Spleen (tissue), 11 donors: ENCODE data around the gene KLF16. TPM values are rescaled to one million over a fixed set of nuclear protein-coding genes. Genes with fewer than 3 reads are reported as not detected.

Experiments used
- DNase-seq: peaks from one replicate; pipeline ENCODE4 v3.0.0-alpha.2; 2020
- H3K27ac ChIP-seq, 8 donors: fragments of 200-600 bp; sonication (generic) in 7 of 8; 1 replicate in 4 of 8; 2 replicates in 4 of 8; pipeline versions ENCODE4 v1.5.0 to v1.8.0; 2016 to 2021; ENCODE audit warnings: inconsistent platforms in 4 of 8, mild to moderate bottlenecking in 4 of 8, moderate library complexity in 1 of 8
- H3K27me3 ChIP-seq, 7 donors: fragments of 200-600 bp; sonication (generic) in 6 of 7; replicated peaks in 1 of 7; 1 replicate in 4 of 7; 2 replicates in 3 of 7; pipeline versions ENCODE4 v1.5.0 to v1.8.0; 2016 to 2021; ENCODE audit warnings: inconsistent platforms in 3 of 7, mild to moderate bottlenecking in 1 of 7
- H3K36me3 ChIP-seq, 6 donors: fragments of 200-600 bp; sonication (generic) in 5 of 6; 1 replicate in 4 of 6; 2 replicates in 2 of 6; pipeline versions ENCODE4 v1.5.0 to v1.8.0; 2016 to 2021; ENCODE audit warnings: inconsistent platforms in 2 of 6
- H3K4me1 ChIP-seq, 6 donors: fragments of 200-600 bp; sonication (generic) in 5 of 6; 1 replicate in 3 of 6; 2 replicates in 3 of 6; pipeline versions ENCODE4 v1.5.0 to v1.8.0; 2016 to 2021; ENCODE audit warnings: inconsistent platforms in 3 of 6
- H3K4me3 ChIP-seq, 8 donors: fragments of 200-600 bp; sonication (generic) in 7 of 8; 1 replicate in 4 of 8; 2 replicates in 4 of 8; pipeline versions ENCODE4 v1.5.0 to v1.8.0; 2016 to 2021; ENCODE audit warnings: inconsistent platforms in 4 of 8, mild to moderate bottlenecking in 4 of 8, moderate library complexity in 2 of 8
- H3K9me3 ChIP-seq, 8 donors: fragments of 200-600 bp; sonication (generic) in 7 of 8; 1 replicate in 4 of 8; 2 replicates in 4 of 8; pipeline versions ENCODE4 v1.5.0 to v1.8.0; 2016 to 2021; ENCODE audit warnings: inconsistent platforms in 4 of 8
- POLR2A ChIP-seq, 3 donors: fragments of 450-650 bp; IDR thresholded peaks; one replicate each; pipeline ENCODE4 v1.5.1; 2017; ENCODE audit warnings: antibody characterized with exemption in 3 of 3, mild to moderate bottlenecking in 1 of 3
- POLR2AphosphoS5 ChIP-seq, 3 donors: sonication (generic); formaldehyde crosslinking; IDR thresholded peaks; one replicate each; pipeline ENCODE4 v1.5.1; 2017; ENCODE audit warnings: antibody characterized with exemption in 3 of 3
- WGBS, 5 donors: extraction: QIAGEN DNeasy Blood & Tissue Kit in 3 of 5; methylation state at CpG; one replicate each; pipeline versions ENCODE4 v1.1.5 to v1.1.7; 2013 to 2018; 5-methylcytosine and 5-hydroxymethylcytosine counted together
- intact Hi-C: fragments of 100-400 bp; cut with DNase I; formaldehyde crosslinking; loops from one replicate; pipeline ENCODE4 v1.15.0; 2023; ENCODE audit warnings: low total_unique reads
- polyA plus RNA-seq, 3 donors: library from polyadenylated mRNA; stranded (reverse); fragments of 200-250 nt; gene quantifications; one replicate each; pipeline ENCODE4 v1.2.1, GENCODE V29; 2013
- total RNA-seq, 7 donors: library from RNA; depleted of rRNA in 3 of 7; stranded (reverse); fragments of >200 nt in 3 of 7; fragmentation: NEBNext Ultra II Directional in 4 of 7; extraction: Animal tissue kit (Norgen Biotek cat#: 25700) in 4 of 7; gene quantifications; one replicate each; pipeline versions ENCODE4 v1.1.0 to v1.2.1, GENCODE V29; 2016 to 2021
- TF ChIP-seq, protein P1 (sequence below), 11 experiments: fragments of 200-600 bp in 7 of 11; fragments of 450-650 bp in 4 of 11; sonication (generic) in 4 of 11; IDR thresholded peaks in 8 of 11; conservative IDR thresholded peaks in 3 of 11; 1 replicate in 7 of 11; 2 replicates in 4 of 11; pipeline versions ENCODE4 v1.4.0 to v1.8.0; 2016 to 2021; ENCODE audit warnings: antibody characterized with exemption in 11 of 11, inconsistent platforms in 4 of 11, mild to moderate bottlenecking in 1 of 11
- donor health status: healthy with polysubstance abuse.
- donor health status: DM: no; HTN: no; CAD: no; lungs with moderate emphysema.
- donor health status: DM: no; HTN: no; CAD: no.
- donor health status: Bipolar disorder and iron deficiency.
- donor health status: healthy.
- donor health status: DM: no; HTN: no; CAD: no.
- donor health status: DM: yes; HTN: yes; CAD: no.

KLF16 gene
- total and polyA plus RNA-seq, 10 donors = 7.1 to 39.0 (median 18.4) TPM

DNA sequence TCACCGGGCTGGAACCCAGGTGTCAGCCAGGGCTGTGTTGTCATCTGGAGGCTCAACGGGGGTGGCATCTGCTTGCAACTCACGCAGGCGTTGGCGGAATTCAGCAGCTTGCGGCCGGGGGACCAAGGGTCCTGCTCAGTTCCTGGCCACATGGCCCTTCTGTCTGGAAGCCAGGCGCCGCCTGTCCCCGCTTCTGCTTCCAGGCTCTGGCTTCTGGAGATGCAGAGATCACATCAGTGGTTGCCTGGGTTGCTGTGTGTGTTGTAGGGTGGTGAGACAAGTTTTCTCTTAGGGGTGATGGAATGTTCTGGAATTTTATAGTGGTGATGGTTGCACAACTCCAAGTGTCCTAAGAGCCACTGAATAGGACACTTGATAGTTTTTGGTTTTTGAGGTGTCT, 46.8 kb upstream of the KLF16 start:
- 86 to 93% (median 89%) methylated on average over 3 to 10 of the region's 10 CpGs for WGBS, 5 donors
- Histone ChIP-seq H3K27ac (peak overlapping the region in 1 of 8 donors; percentile 35), H3K27me3 (no peaks in the 10 kb centered on the region), H3K4me1 (peaks cover 15 to 72% (median 48%) of the 10 kb centered on the region in 6 donors), H3K4me3 (no peak overlapping the region), H3K36me3 (peaks cover 0 to 73% (median 29%) of the 10 kb centered on the region in 6 donors), H3K9me3 (no peaks in the 10 kb centered on the region)
- intact Hi-C loops = no loop called here
- no peak for DNase-seq
- no peak for TF ChIP-seq POLR2A (IDR thresholded peaks at IDR 0.05)
- TF ChIP-seq POLR2AphosphoS5 (IDR thresholded peaks at IDR 0.05) = no peak
- TF ChIP-seq, protein P1, sequence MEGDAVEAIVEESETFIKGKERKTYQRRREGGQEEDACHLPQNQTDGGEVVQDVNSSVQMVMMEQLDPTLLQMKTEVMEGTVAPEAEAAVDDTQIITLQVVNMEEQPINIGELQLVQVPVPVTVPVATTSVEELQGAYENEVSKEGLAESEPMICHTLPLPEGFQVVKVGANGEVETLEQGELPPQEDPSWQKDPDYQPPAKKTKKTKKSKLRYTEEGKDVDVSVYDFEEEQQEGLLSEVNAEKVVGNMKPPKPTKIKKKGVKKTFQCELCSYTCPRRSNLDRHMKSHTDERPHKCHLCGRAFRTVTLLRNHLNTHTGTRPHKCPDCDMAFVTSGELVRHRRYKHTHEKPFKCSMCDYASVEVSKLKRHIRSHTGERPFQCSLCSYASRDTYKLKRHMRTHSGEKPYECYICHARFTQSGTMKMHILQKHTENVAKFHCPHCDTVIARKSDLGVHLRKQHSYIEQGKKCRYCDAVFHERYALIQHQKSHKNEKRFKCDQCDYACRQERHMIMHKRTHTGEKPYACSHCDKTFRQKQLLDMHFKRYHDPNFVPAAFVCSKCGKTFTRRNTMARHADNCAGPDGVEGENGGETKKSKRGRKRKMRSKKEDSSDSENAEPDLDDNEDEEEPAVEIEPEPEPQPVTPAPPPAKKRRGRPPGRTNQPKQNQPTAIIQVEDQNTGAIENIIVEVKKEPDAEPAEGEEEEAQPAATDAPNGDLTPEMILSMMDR (IDR thresholded peaks at IDR 0.05 in 8 of 11, conservative IDR thresholded peaks at IDR 0.05 in 3 of 11) = no peak

DNA sequence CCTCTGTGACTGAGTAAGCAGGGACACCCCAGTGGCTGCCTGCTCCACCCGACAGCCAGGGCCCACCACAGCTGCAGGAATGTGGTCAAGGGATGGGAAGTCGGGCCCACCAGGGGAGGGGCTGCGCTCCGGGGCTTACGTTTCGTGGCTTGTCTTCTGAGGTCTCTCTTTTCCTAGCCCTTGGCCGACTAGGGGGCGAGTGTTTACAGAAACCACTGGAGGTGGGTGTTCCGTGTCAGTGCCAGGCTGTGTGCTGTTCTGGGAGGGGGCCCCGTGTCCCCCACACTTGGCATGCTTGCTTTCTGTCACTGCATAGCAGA, 46.3 kb upstream of the KLF16 start:
- intact Hi-C loops = no loop called here

DNA sequence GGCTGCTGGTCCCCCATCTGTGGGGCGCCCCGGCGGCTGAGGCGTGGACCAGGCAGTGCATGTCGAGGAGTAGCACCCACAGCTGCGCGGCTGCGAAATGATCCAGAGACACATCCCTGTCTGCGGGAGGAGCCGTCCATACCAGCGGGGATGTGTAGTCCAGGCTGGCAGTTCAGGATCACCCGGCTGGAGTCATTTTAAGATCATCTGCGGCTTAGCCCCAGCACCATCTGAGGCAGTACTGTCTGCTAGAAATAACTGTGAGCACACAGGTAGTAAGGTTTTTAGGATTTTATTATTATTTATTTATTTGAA, 44.9 kb upstream of the KLF16 start:
- Histone ChIP-seq H3K27me3 (no peaks in the 10 kb centered on the region), H3K27ac (peak overlapping the region in 5 of 8 donors; percentile 9 to 65 (median 32))
- 85 to 93% (median 90%) methylated on average over 5 to 13 of the region's 13 CpGs for WGBS, 5 donors

More for the DNA sequence above, 46.3 kb upstream of the KLF16 start:
- peaks cover 15 to 76% (median 52%) of the 10 kb centered on the region in 6 donors for H3K4me1 ChIP-seq
- H3K27me3 ChIP-seq = no peaks in the 10 kb centered on the region
- peak in 1 of 3 donors; percentile 11 for TF ChIP-seq POLR2AphosphoS5 (IDR thresholded peaks at IDR 0.05)
- TF ChIP-seq POLR2A (IDR thresholded peaks at IDR 0.05) = no peak
- TF ChIP-seq, protein P1 (IDR thresholded peaks at IDR 0.05 in 8 of 11, conservative IDR thresholded peaks at IDR 0.05 in 3 of 11) = no peak
- no peaks in the 10 kb centered on the region for H3K9me3 ChIP-seq
- no peak overlapping the region for H3K4me3 ChIP-seq
- peak overlapping the region in 3 of 8 donors; percentile 10 to 38 (median 35) for H3K27ac ChIP-seq
- 35 to 50% (median 41%) methylated on average over 4 to 10 of the region's 10 CpGs for WGBS, 5 donors
- DNase-seq = no peak
- peaks cover 0 to 68% (median 25%) of the 10 kb centered on the region in 6 donors for H3K36me3 ChIP-seq

DNA sequence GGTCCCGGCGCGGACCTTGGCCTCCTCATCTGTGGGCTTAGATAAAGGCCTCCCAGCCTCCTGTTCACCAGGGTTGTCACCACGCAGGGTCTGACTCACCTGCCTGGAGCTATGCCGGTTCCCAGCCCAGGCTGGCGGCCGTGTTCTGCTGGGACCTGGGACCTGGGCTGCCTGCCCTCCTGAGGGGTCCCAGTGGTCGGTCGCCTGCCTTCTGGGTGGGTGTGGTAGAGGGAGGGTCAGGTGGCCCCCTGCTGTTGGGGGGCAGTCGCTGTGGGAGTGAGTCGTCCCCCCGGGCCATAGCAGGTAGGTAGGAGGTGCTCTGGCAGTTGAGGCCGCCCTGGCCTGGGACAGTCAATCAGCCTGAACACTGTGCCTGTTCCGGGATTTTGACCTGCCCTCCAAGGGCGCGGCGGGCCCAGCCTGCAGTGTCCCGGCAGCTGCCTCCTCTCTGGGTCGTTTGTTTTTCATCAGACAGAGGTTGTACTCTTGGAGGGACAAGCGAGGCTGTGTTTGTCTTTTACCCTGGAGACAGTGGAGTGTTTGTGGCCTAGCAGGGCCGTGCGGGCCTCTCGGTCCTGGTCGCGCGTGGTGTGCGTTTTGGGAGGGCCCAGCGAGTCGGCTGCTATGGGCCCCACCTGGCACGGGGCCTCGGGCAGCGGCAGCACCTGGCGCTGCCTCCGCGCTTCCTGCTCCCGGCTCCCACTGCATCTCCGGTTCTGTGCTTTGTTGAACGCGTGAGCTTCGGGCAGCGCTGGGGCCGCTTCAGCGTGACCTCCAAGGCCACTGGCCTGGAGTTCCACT, 44.4 kb upstream of the KLF16 start:
- Histone ChIP-seq H3K36me3 (peaks cover 0 to 49% (median 10%) of the 10 kb centered on the region in 6 donors), H3K27me3 (no peaks in the 10 kb centered on the region), H3K27ac (peak overlapping the region in 5 of 8 donors; percentile 9 to 65 (median 32)), H3K4me1 (peaks cover 26 to 84% (median 71%) of the 10 kb centered on the region in 6 donors), H3K9me3 (no peaks in the 10 kb centered on the region), H3K4me3 (peak overlapping the region in 1 of 8 donors; percentile 30)
- 78 to 88% (median 83%) methylated on average over 14 to 43 of the region's 43 CpGs for WGBS, 5 donors
- peak in 1 of 3 donors; percentile 40 for TF ChIP-seq POLR2AphosphoS5 (IDR thresholded peaks at IDR 0.05)
- TF ChIP-seq, protein P1 (IDR thresholded peaks at IDR 0.05 in 8 of 11, conservative IDR thresholded peaks at IDR 0.05 in 3 of 11) = no peak
- intact Hi-C loops = no loop called here
- no peak for DNase-seq

More for the DNA sequence above, 44.9 kb upstream of the KLF16 start:
- intact Hi-C loops = no loop called here
- Histone ChIP-seq H3K9me3 (no peaks in the 10 kb centered on the region), H3K4me3 (peak overlapping the region in 1 of 8 donors; percentile 30), H3K36me3 (peaks cover 0 to 54% (median 16%) of the 10 kb centered on the region in 6 donors), H3K4me1 (peaks cover 22 to 84% (median 66%) of the 10 kb centered on the region in 6 donors)
- TF ChIP-seq POLR2A (IDR thresholded peaks at IDR 0.05) (no peak), POLR2AphosphoS5 (IDR thresholded peaks at IDR 0.05) (no peak)
- TF ChIP-seq, protein P1 (IDR thresholded peaks at IDR 0.05 in 8 of 11, conservative IDR thresholded peaks at IDR 0.05 in 3 of 11) = no peak
- DNase-seq = no peak
